GM12892 (cell line): ENCODE measurements around the gene ZNF814.
"Not testable (repeated sequence)": the region's sequence is repeated elsewhere in the genome, so short reads cannot be mapped to it uniquely, and the experiment has no call there.

ENCODE experiments used
- POLR2A ChIP-seq: IDR thresholded peaks from 2 replicates; pipeline ENCODE4 v1.6.1; 2011; ENCODE audit warnings: low read depth, low read length, control low read depth
- POLR2AphosphoS5 ChIP-seq: IDR thresholded peaks from 2 replicates; pipeline ENCODE4 v1.6.1; 2011; ENCODE audit warnings: low read depth, low read length, control low read depth

DNA sequence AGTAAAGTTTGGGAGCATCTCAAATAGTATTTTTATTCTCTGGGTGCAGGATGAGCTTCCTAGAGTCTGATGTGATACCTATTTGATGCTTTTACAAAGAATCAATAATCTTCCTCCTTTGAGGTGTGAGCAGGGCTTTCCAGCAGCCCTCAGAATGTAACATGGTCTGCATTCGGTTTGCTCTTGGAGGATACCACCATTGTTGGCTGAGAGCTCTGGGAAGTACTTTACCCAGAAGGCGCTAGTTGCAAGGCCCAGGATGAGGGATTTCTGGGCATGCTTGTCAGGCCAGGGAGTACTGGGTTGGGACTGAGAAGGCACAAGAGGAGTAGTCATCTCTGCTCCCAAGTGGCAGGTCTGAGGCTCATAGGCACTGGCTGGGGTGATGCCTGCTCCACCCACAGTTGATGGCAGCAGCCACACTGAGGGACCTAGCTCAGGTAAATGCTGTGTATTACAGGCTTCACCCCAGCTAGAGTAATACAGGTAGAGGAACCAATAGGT, 39.6 kb downstream of the ZNF814 start:
- TF ChIP-seq POLR2A, POLR2AphosphoS5: not testable (repeated sequence)
